Activated CD4-positive, CD25-positive, alpha-beta regulatory T cell treated with anti-CD3 and anti-CD28 coated beads, Interleukin-2, amount 50 U/mL, for 24 hours (primary cell): ENCODE measurements around the gene ZSCAN2.

Experiments
- ATAC-seq, 2 donors: fragments of 150-1000 bp; cut with Tn5 transposase; one replicate each; pipeline ENCODE4 v1.10.0; 2021; ENCODE audit warnings: mild to moderate bottlenecking in 1 of 2, moderate library complexity in 1 of 2

The ZSCAN2 gene

GRCh38 chr15:84598993-84599392 is 1.8 kb upstream of the ZSCAN2 start:
- no peak for ATAC-seq

DNA sequence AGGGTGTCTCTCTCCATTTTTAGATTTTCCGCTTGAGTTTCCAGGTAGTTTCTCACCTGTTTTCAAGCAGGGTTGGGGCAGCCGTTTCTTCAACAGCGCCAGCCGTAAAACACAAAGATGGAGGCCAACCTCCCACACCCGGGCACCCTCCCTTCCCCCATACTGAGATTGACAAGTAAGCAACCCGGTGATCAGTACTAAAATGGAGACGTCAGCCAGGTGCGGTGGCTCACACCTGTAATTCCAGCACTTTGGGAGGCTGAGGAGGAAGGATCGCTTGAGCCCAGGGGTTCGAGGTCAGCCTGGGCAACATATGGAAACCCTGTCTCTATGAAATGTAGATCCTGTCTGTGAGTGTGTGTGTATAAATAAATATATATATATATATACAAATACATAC is 903 bp upstream of the ZSCAN2 start:
- no peak for ATAC-seq

- ATAC-seq: peak; percentile 14 to 17
Observed at GRCh38 chr15:84600331-84600686, 500 bp upstream of the ZSCAN2 start.

GRCh38 chr15:84601555-84601838 is 688 bp downstream of the ZSCAN2 start:
- no peak for ATAC-seq

- no peak for ATAC-seq
Observed at GRCh38 chr15:84603630-84604379, 3.0 kb downstream of the ZSCAN2 start.

GRCh38 chr15:84604826-84605553 is 4.2 kb downstream of the ZSCAN2 start:
- ATAC-seq: peak in 1 of 2 donors; percentile 25

DNA sequence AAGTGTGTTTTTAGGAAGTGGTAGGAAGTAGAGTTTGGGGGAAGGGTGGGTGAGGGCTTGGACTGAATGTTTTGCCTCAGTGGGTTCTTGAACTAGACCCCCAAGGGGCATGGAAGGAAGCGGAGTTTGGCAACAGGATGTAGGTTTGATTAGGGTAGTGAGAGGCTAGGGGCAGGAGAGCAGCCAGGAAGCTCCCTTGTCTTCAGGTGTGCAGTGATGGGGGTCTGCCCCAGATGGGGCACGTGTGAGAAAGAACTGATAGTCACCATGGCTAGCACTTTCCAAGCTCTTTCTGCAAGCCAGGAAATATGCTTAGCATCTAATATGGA is 4.7 kb downstream of the ZSCAN2 start:
- no peak for ATAC-seq

DNA sequence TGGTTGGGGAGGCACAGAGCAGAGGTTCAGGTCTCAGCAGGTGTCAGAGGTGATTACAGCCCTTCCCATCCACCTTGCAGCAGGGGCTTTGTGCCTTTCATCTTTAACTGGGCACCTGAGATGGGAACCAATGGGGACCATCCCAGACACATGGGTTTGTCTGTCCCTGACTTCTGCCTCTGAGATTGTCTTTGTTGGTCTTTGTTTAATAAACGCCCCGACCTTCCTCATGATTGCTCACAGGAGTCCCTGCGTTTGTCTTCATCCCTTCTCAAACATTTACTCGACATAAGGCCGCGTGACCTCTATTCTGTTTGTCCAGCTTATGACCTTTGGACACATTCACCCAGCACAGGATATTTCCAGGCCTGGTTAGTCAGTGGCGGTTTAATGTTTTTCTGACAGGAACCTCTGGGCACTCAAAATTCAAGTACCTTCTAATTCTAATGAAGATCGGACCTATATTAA is 5.9 kb downstream of the ZSCAN2 start:
- ATAC-seq: no peak

GRCh38 chr15:84608707-84609284 is 8.0 kb downstream of the ZSCAN2 start:
- ATAC-seq: no peak

- no peak for ATAC-seq
Observed at GRCh38 chr15:84609818-84610525, 9.2 kb downstream of the ZSCAN2 start.

GRCh38 chr15:84611631-84612030 is 10.8 kb downstream of the ZSCAN2 start:
- no peak for ATAC-seq

DNA sequence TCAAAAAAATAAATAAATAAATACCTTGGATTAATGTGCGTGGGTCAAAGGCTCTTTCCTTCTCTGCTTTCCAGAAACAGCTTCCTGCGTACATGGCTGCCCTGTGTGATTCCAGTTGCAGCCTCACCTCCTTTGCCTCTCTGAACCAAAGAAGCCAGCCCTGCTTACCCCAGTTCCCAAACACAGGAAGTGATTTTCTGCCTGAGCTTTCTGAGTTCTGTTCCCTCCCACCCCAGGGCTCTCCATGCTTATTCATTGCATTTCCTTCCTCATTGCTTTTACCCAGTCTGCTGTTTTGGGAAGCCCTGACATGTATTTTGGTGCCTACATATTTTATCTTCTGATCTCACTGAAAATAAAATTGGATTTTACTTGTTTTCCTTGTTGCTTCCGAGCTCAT is 15.4 kb downstream of the ZSCAN2 start:
- ATAC-seq: no peak

DNA sequence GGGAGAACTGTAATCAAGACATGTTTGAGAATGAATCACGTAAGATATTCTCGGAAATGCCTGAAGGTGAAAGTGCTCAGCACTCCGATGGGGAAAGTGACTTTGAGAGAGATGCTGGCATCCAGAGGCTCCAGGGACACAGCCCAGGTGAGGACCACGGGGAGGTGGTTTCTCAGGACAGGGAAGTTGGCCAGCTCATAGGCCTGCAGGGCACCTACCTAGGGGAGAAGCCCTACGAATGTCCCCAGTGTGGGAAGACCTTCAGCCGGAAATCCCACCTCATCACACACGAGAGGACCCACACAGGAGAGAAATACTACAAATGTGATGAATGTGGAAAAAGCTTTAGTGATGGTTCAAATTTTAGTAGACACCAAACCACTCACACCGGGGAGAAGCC is 19.8 kb downstream of the ZSCAN2 start:
- no peak for ATAC-seq

DNA sequence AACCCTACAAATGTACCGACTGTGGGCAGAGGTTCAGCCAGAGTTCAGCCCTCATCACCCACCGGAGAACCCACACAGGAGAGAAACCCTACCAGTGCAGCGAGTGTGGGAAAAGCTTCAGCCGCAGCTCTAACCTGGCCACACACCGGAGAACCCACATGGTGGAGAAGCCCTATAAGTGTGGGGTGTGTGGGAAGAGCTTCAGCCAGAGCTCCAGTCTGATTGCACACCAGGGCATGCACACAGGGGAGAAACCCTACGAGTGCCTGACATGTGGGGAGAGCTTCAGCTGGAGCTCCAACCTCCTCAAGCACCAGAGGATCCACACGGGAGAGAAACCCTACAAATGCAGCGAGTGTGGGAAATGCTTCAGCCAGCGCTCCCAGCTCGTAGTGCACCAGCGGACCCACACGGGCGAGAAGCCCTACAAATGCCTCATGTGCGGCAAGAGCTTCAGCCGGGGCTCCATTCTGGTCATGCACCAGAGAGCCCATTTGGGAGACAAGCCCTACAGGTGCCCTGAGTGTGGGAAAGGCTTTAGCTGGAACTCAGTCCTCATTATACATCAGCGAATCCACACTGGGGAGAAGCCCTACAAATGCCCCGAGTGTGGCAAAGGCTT is 20.7 kb downstream of the ZSCAN2 start:
- ATAC-seq: no peak

- no peak for ATAC-seq
Observed at GRCh38 chr15:84624359-84624758, 23.6 kb downstream of the ZSCAN2 start.

DNA sequence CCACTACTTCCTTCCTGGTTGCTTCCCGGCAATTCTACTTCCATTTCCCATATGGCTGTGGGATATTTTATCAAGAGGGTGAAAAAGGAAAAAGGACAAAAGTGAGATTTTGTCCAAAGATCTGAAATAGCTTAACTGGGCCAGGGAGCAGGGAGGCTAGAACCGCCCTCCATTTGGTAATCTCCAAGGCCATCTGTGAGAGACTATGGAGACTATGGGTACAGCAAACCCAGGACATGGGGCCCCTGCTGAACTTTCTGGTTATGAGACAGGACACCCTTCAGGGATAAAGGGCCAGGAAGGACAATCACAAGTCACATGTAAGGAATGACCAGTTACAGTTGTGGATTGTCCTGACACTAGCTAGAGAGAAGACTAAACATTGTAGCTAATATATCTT is 24.3 kb downstream of the ZSCAN2 start:
- ATAC-seq: no peak

DNA sequence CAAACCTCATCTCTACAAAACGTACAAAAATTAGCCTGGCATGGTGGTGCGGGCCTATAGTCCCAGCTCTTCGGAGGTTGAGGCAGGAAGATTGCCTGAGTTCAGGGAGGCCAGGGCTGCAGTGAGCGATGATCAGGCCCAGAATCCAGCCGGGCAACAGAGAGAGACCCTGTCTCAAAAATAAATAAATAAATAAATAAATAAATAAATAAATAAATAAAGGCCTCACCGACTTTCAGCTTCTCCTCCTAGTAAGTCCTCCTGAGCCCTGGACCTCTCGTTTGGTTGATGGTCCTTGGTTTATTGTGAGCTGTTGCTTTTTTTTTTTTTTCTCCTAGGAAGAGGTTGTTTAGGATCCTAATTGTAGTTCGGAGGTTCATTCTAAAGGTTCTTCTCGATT is 28.2 kb downstream of the ZSCAN2 start:
- no peak for ATAC-seq

GRCh38 chr15:84631706-84632272 is 31.0 kb downstream of the ZSCAN2 start:
- no peak for ATAC-seq

DNA sequence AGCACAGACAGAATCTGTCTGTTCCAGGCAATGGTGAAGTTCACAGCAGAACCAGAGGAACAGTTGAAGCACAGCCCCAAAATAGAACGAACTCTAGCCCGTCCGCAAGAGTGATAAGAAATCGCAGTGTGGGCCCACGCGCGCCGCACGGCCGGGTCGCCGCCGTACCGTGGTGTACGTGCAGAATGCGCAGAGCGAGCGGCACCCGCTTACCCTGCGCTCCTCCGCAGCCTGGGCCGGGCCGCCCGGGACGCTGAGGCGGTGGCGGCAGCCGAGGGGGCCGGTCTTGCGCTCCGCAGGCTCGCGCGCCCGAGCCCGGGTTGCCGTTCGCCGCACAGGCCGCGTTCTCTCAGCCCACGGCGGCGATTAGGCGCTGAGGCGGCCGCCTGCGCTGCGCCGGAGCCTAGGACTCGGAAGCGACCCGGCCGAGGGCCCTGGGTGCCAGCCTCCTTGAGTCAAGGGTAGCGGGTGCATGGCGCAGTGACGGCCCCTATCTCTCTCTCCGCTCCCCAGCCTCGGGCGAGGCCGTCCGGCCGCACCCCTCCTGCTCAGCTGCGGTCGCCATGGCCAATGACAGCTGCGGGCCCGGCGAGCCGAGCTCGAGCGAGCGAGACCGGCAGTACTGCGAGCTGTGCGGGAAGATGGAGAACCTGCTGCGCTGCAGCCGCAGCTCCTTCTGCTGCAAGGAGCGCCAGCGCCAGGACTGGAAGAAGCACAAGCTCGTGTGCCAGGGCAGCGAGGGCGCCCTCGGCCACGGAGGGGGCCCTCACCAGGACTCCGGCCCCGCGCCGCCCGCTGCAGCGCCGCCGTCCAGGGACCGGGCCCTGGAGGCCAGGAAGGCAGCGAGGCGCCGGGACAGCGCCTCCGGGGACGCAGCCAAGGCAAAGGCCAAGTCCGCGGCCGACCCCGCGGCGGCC is 32.8 kb downstream of the ZSCAN2 start:
- ATAC-seq: peak; percentile 59 to 64

DNA sequence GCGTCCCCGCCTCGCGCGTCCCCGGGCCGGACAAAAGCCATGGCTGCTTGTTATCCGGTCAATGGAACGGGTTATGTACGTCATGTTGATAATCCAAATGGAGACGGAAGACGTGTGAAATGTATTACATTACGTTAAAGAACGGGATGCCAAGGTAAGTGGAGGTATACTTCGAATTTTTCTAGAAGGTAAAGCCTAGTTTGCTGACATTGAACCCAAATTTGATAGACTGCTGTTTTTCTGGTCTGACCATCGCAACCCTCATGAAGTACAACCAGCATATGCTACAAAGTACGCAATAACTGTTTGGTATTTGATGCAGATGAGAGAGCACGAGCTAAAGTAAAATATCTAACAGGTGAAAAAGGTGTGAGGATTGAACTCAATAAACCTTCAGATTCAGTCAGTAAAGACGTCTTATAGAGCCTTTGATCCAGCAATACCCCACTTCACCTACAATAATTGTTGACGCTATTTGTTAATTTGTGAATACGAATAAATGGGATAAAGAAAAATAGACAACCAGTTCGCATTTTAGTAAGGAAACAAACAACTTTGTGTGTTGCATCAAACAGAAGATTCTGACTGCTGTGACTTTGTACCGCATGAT is 33.5 kb downstream of the ZSCAN2 start:
- ATAC-seq: no peak

DNA sequence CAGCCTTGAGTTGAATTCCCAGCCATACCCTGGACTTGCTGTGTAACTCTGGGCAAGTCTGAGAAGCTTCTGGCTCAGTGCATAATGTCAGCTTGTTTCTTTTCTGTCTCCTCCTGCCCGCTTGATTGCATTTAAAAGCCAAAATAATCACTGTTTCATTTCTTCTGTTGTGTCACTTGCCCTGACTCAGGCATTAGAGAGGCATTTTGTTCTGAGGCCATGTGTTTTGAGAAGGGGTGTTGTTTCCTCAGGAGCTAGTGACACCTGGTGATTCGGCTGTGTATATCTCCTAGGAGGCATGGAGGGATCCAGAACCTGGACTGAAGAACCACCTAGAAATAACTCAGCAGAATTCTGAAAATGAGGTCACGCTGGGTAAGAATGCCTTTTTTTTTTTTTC is 37.3 kb downstream of the ZSCAN2 start:
- no peak for ATAC-seq
